Coronary artery (tissue), 2 donors: ENCODE results near the gene ETV6.
"Not testable (repeated sequence)": the region's sequence is repeated elsewhere in the genome, so short reads cannot be mapped to it uniquely, and the experiment has no call there.

Experiments used
- DNase-seq: peaks from one replicate; pipeline ENCODE4 v3.0.0-alpha.2; 2017; ENCODE audit warnings: low spot score
- H3K27ac ChIP-seq, 2 donors: fragments of 200-600 bp; sonication (generic); one replicate each; pipeline ENCODE4 v1.5.1; 2016 to 2019
- H3K4me3 ChIP-seq: fragments of 200-600 bp; sonication (generic); 2 replicates; pipeline ENCODE4 v1.5.1; 2016; ENCODE audit warnings: mild to moderate bottlenecking, moderate library complexity
- TF ChIP-seq, protein P1 (sequence below): fragments of 200-600 bp; sonication (generic); IDR thresholded peaks from one replicate; pipeline ENCODE4 v1.5.1; 2019; ENCODE audit warnings: antibody characterized with exemption

ETV6 gene

DNA sequence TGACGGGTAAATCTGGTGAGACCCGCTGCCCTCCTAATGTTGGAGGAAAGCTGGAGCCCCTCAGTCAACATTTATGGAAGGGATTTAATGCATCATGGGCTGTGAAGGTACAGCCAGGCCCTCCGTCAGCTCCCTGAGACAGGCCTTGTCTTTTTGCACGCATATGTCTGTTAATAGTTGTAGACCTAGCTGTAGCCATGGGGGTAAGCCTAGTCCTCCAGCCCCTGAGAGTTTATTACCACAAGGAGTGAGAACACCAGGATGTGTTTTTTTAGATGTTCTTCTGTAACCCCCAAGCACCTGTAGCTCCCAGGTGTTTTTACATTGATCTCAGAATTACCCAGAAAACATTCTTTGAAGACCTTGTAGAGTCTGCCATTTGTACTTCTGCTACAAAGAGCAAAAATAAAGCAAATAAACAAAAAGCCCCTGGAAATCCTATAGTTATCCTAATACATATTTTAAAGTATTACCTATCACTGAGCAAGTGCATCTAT is 25.5 kb downstream of the ETV6 start:
- H3K4me3 ChIP-seq: peak overlapping the region; percentile 13
- TF ChIP-seq, protein P1, sequence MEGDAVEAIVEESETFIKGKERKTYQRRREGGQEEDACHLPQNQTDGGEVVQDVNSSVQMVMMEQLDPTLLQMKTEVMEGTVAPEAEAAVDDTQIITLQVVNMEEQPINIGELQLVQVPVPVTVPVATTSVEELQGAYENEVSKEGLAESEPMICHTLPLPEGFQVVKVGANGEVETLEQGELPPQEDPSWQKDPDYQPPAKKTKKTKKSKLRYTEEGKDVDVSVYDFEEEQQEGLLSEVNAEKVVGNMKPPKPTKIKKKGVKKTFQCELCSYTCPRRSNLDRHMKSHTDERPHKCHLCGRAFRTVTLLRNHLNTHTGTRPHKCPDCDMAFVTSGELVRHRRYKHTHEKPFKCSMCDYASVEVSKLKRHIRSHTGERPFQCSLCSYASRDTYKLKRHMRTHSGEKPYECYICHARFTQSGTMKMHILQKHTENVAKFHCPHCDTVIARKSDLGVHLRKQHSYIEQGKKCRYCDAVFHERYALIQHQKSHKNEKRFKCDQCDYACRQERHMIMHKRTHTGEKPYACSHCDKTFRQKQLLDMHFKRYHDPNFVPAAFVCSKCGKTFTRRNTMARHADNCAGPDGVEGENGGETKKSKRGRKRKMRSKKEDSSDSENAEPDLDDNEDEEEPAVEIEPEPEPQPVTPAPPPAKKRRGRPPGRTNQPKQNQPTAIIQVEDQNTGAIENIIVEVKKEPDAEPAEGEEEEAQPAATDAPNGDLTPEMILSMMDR: no peak
- DNase-seq: no peak
- peak overlapping the region in 1 of 2 donors; percentile 38 for H3K27ac ChIP-seq

- H3K27ac ChIP-seq: peak overlapping the region in 1 of 2 donors; percentile 40
- H3K4me3 ChIP-seq: no peak overlapping the region
- TF ChIP-seq, protein P1: no peak
- DNase-seq: no peak
These were observed 26.6 kb downstream of the ETV6 start for GRCh38 chr12:11676052-11676451.

DNA sequence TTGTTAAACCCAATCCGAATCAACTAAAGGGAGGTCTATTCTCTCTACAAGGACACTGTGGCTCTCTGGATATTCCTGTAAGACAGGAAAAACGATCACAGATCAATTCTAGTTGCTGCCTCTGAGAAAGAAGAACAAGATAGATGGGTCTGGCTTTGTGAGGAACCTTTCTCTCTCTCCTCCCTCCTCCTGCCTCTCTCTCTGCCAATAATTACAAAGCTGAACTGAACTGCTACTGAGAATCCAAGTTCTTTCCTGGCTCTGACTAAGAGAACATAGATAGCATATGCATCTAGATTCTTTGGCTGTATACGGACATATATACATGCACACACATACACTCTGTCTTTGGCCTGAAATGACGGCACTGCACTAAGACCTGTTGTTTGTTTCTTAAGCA is 27.6 kb downstream of the ETV6 start:
- no peak for DNase-seq
- H3K4me3 ChIP-seq: no peak overlapping the region
- TF ChIP-seq, protein P1: no peak
- H3K27ac ChIP-seq: no peak overlapping the region

DNA sequence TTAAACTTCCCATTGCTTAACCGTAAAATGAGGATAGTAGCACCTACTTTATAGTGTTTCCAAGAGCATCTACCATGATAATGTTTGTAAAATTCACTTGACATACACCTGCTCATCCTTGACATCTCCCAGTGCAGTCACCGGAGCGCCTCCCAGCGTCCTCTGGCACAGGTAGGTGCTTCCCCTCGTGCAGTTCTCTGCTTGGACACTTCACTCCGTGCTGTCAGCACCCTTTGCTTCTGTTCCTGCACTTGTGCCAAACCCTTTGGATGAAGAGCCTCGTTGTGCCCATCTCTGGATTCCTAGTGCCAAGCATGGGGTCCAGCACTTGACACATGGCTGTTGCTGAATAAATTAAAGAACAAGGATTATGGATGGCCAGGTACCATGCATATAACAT is 28.3 kb downstream of the ETV6 start:
- no peak overlapping the region for H3K4me3 ChIP-seq
- DNase-seq: no peak
- H3K27ac ChIP-seq: no peak overlapping the region
- TF ChIP-seq, protein P1: no peak

- H3K27ac ChIP-seq: peak overlapping the region in 1 of 2 donors; percentile 30
- H3K4me3 ChIP-seq: no peak overlapping the region
- TF ChIP-seq, protein P1: no peak
- DNase-seq: no peak
These were observed 29.3 kb downstream of the ETV6 start for GRCh38 chr12:11678781-11679180.

- Histone ChIP-seq H3K27ac (no peak overlapping the region), H3K4me3 (no peak overlapping the region)
- DNase-seq: no peak
- TF ChIP-seq, protein P1: no peak
These were observed 31.7 kb downstream of the ETV6 start for GRCh38 chr12:11681207-11681606.

DNA sequence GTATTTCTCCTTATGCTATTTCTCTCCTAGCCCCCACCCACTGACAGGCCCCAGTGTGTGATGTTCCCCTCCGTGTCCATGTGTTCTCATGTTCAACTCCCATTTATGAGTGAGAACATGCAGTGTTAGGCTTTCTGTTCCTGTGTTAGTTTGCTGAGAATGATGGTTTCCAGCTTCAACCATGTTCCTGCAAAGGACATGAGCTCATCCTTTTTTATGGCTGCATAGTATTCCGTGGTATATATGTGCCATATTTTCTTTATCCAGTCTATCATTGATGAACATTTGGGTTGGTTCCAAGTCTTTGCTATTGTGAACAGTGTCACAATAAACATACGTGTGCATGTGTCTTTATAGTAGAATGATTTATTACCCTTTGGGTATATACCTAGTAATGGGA is 32.2 kb downstream of the ETV6 start:
- H3K4me3 ChIP-seq, H3K27ac ChIP-seq, DNase-seq: not testable (repeated sequence)

GRCh38 chr12:11684393-11684792 is 34.9 kb downstream of the ETV6 start:
- no peak overlapping the region for H3K4me3 ChIP-seq
- no peak overlapping the region for H3K27ac ChIP-seq
- TF ChIP-seq, protein P1: no peak
- no peak for DNase-seq
